A673 (cell line): ENCODE results near the gene MYO3A.

Experiments
- EZH2 ChIP-seq: fragments of 200-600 bp; sonication (generic); IDR thresholded peaks from 2 replicates; pipeline ENCODE4 v1.6.1; 2017; ENCODE audit warnings: borderline replicate concordance, low read depth, mild to moderate bottlenecking, mixed read lengths, antibody characterized with exemption, low read length; ENCODE audit not compliant: poor library complexity, severe bottlenecking
- TF ChIP-seq, protein P1 (sequence below): fragments of 300-800, 200-600 bp; sonication (generic); conservative IDR thresholded peaks from 2 replicates; pipeline ENCODE4 v1.5.1; 2017; ENCODE audit warnings: low read depth, mild to moderate bottlenecking, antibody characterized with exemption, low read length, moderate library complexity, mixed read lengths

DNA sequence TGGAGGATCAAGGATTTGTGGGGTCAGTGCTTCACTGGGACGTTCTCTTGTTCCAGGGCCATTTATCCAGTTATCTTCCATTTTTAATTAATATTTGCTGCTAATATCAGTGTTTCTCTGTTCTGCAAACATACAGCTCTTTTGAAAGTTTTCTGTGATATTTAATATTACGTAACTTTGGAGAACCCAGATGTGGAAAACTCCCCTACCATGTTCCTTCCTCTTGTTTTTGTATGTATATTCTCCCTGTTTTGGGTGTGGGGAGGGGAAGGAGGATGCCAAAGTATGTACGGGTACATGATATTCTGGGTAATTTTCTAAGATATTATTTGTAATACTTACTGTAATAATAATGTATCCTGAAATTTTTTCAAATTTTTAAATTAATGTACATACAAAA lies 55.9 kb downstream of the MYO3A start:
- TF ChIP-seq, protein P1, sequence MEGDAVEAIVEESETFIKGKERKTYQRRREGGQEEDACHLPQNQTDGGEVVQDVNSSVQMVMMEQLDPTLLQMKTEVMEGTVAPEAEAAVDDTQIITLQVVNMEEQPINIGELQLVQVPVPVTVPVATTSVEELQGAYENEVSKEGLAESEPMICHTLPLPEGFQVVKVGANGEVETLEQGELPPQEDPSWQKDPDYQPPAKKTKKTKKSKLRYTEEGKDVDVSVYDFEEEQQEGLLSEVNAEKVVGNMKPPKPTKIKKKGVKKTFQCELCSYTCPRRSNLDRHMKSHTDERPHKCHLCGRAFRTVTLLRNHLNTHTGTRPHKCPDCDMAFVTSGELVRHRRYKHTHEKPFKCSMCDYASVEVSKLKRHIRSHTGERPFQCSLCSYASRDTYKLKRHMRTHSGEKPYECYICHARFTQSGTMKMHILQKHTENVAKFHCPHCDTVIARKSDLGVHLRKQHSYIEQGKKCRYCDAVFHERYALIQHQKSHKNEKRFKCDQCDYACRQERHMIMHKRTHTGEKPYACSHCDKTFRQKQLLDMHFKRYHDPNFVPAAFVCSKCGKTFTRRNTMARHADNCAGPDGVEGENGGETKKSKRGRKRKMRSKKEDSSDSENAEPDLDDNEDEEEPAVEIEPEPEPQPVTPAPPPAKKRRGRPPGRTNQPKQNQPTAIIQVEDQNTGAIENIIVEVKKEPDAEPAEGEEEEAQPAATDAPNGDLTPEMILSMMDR, result no peak
- no peak for TF ChIP-seq EZH2
